HG03039 (cell line): ENCODE data around the gene TKTL1.
"Not testable (repeated sequence)": the region's sequence is repeated elsewhere in the genome, so short reads cannot be mapped to it uniquely, and the experiment has no call there.

Experiments
- ATAC-seq: cut with Tn5 transposase; IDR thresholded peaks from one replicate; pipeline ENCODE4 v1.9.1; 2021; ENCODE audit warnings: mild to moderate bottlenecking, moderate library complexity; ENCODE audit not compliant: unreplicated experiment

Gene TKTL1

GRCh38 chrX:154295664-154296310 lies at the start of gene TKTL1:
TSS of gene TKTL1 (plus strand) at chrX:154295795. CDS start at chrX:154295860, 65 bp downstream.
- no peak for ATAC-seq

- ATAC-seq: not testable (repeated sequence)
Measured at GRCh38 chrX:154247377-154248045, 48.1 kb upstream of the TKTL1 start.

- not testable (repeated sequence) for ATAC-seq
Measured at GRCh38 chrX:154248076-154248475, 47.5 kb upstream of the TKTL1 start.

- ATAC-seq: not testable (repeated sequence)
Measured at GRCh38 chrX:154257282-154257681, 38.3 kb upstream of the TKTL1 start, which contains the start of gene OPN1MW3. TSS of gene OPN1MW3 (plus strand) at chrX:154257582. CDS start at chrX:154257620, 38 bp downstream.

- not testable (repeated sequence) for ATAC-seq
Measured at GRCh38 chrX:154258711-154259110, 36.9 kb upstream of the TKTL1 start.

- ATAC-seq: not testable (repeated sequence)
Measured at GRCh38 chrX:154263072-154263471, 32.5 kb upstream of the TKTL1 start.

GRCh38 chrX:154269245-154269644 lies 26.4 kb upstream of the TKTL1 start:
- not testable (repeated sequence) for ATAC-seq

GRCh38 chrX:154284489-154285338 lies 10.9 kb upstream of the TKTL1 start:
- ATAC-seq: not testable (repeated sequence)

- ATAC-seq: not testable (repeated sequence)
Measured at GRCh38 chrX:154286406-154286805, 9.2 kb upstream of the TKTL1 start.

GRCh38 chrX:154294791-154295574 lies 612 bp upstream of the TKTL1 start, which contains the start of gene TEX28:
TSS of gene TEX28 (minus strand) at chrX:154295124. CDS start at chrX:154292117, 3,007 bp downstream.
- no peak for ATAC-seq

- no peak for ATAC-seq
Measured at GRCh38 chrX:154296731-154297130, 1.1 kb downstream of the TKTL1 start.

GRCh38 chrX:154298312-154298711 lies 2.7 kb downstream of the TKTL1 start:
- ATAC-seq: no peak

GRCh38 chrX:154300816-154301215 lies 5.2 kb downstream of the TKTL1 start:
- no peak for ATAC-seq

GRCh38 chrX:154302998-154303397 lies 7.4 kb downstream of the TKTL1 start:
- ATAC-seq: not testable (repeated sequence)

GRCh38 chrX:154303476-154303875 lies 7.9 kb downstream of the TKTL1 start:
- ATAC-seq: no peak

GRCh38 chrX:154304846-154305245 lies 9.3 kb downstream of the TKTL1 start:
- no peak for ATAC-seq

GRCh38 chrX:154305541-154306205 lies 10.1 kb downstream of the TKTL1 start:
- no peak for ATAC-seq

- no peak for ATAC-seq
Measured at GRCh38 chrX:154307202-154307601, 11.6 kb downstream of the TKTL1 start.

GRCh38 chrX:154308108-154308946 lies 12.7 kb downstream of the TKTL1 start:
- ATAC-seq: no peak
